ENCODE data around the gene OR14J1. TPM values are rescaled to one million over a fixed set of nuclear protein-coding genes. Genes with fewer than 3 reads are reported as not detected.

Gene OR14J1
- total RNA-seq, 1 experiment from 2014 or later, result not detected

DNA sequence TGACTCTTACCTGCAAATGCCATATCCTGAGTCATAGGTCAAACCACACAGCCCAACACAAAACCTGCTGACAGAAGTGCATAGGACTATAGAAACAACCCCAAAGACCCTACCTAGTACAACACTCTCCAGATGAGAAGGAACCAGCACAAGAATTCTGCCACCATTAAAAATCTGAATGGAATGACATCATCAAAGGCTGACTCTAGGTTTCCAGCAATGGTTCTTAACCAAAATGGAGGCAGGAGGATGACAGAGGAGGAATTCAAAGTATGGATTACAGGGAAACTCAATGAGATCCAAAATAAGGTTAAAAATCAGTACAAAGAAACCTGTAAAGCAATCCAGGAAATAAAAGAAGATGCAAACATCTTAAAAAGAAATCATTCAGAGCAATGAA is 31.2 kb downstream of the OR14J1 start:
- Histone ChIP-seq H2AK5ac (ENCODE audit: insufficient read length, low read length) (no peak overlapping the region), H4K20me1 (ENCODE audit: control insufficient read depth, insufficient read depth, insufficient read length) (no peaks in the 10 kb centered on the region)

More for the DNA sequence above, 31.2 kb downstream of the OR14J1 start:
- H3K27ac ChIP-seq (ENCODE audit: insufficient read length, low read depth, low read length), result no peak overlapping the region
- TF ChIP-seq, protein P1, sequence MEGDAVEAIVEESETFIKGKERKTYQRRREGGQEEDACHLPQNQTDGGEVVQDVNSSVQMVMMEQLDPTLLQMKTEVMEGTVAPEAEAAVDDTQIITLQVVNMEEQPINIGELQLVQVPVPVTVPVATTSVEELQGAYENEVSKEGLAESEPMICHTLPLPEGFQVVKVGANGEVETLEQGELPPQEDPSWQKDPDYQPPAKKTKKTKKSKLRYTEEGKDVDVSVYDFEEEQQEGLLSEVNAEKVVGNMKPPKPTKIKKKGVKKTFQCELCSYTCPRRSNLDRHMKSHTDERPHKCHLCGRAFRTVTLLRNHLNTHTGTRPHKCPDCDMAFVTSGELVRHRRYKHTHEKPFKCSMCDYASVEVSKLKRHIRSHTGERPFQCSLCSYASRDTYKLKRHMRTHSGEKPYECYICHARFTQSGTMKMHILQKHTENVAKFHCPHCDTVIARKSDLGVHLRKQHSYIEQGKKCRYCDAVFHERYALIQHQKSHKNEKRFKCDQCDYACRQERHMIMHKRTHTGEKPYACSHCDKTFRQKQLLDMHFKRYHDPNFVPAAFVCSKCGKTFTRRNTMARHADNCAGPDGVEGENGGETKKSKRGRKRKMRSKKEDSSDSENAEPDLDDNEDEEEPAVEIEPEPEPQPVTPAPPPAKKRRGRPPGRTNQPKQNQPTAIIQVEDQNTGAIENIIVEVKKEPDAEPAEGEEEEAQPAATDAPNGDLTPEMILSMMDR (conservative IDR thresholded peaks at IDR 0.05), result no peak
- no peak overlapping the region for H3K9ac ChIP-seq (ENCODE audit: extremely low read depth, insufficient read length, low read length)
- no peak overlapping the region for H3K56ac ChIP-seq (ENCODE audit: insufficient read length, low read depth, low read length)
- H3K4me2 ChIP-seq (ENCODE audit: insufficient read depth, insufficient read length, low read length), result no peak overlapping the region
- H2BK20ac ChIP-seq (ENCODE audit: low read depth, low read length, poor library complexity, severe bottlenecking), result no peak overlapping the region
- no peak overlapping the region for H4K5ac ChIP-seq (ENCODE audit: insufficient read length, low read depth, low read length)
- H3K4me1 ChIP-seq (ENCODE audit: insufficient read depth, low read length), result no peaks in the 10 kb centered on the region
- H3K4ac ChIP-seq (ENCODE audit: low read depth, low read length), result no peak overlapping the region
- DNase-seq, result no peak
- Mint-ChIP-seq H3K27ac (no peak overlapping the region), H3K9me3 (no peaks in the 10 kb centered on the region; a peak in 1 of 5 replicates), H3K27me3 (ENCODE audit: low read depth) (no peaks in the 10 kb centered on the region), H3K36me3 (ENCODE audit: insufficient read depth in 1 of 3, low read depth in 3 of 3) (no peaks in the 10 kb centered on the region; a peak in 1 of 7 replicates), H3K4me1 (no peaks in the 10 kb centered on the region), H3K4me3 (no peak overlapping the region)
- H3K79me2 ChIP-seq (ENCODE audit: insufficient read depth, low read length), result no peaks in the 10 kb centered on the region
- H2BK120ac ChIP-seq (ENCODE audit: low read depth, low read length, poor library complexity, severe bottlenecking), result no peak overlapping the region
- H2BK5ac ChIP-seq (ENCODE audit: insufficient read length, low read length), result no peak overlapping the region
- no peak overlapping the region for H3T11ph ChIP-seq (ENCODE audit: low read length)
- H3K14ac ChIP-seq (ENCODE audit: insufficient read depth, low read length), result no peak overlapping the region
- no peaks in the 10 kb centered on the region for H3K27me3 ChIP-seq (ENCODE audit: insufficient read depth, low read length)
- H2BK12ac ChIP-seq (ENCODE audit: insufficient read length, low read depth, low read length), result no peak overlapping the region
- H3K9me3 ChIP-seq (ENCODE audit: control insufficient read depth, low read depth, low read length), result no peaks in the 10 kb centered on the region
- H3K23ac ChIP-seq (ENCODE audit: insufficient read length, low read depth, low read length), result no peak overlapping the region
- no peak overlapping the region for H4K91ac ChIP-seq (ENCODE audit: insufficient read length, low read depth, low read length)
- no peak overlapping the region for H2AFZ ChIP-seq (ENCODE audit: low read length)
- no peak overlapping the region for H4K8ac ChIP-seq (replicated peaks; ENCODE audit: insufficient read length, low read depth, low read length)
- H3K23me2 ChIP-seq (ENCODE audit: insufficient read length, low read depth, low read length, poor library complexity, severe bottlenecking), result no peaks in the 10 kb centered on the region
- H2BK15ac ChIP-seq (ENCODE audit: low read depth, low read length), result no peak overlapping the region
- no peak overlapping the region for H3K18ac ChIP-seq (ENCODE audit: insufficient read length, low read depth, low read length)
- no peaks in the 10 kb centered on the region for H3K79me1 ChIP-seq (ENCODE audit: insufficient read depth, low read depth, low read length, poor library complexity, severe bottlenecking)

Measured in H9 (cell line).